Hepatocyte (in vitro differentiated cells): Measurements from ENCODE around the gene PTPRM.

Experiments used
- CTCF ChIP-seq: fragments of 200-600 bp; sonication (generic); IDR thresholded peaks from 2 replicates; pipeline ENCODE4 v1.5.1; 2016; ENCODE audit warnings: antibody characterized with exemption, mild to moderate bottlenecking; ENCODE audit not compliant: poor library complexity
- EZH2 ChIP-seq: fragments of 200-600 bp; sonication (generic); IDR thresholded peaks from 2 replicates; pipeline ENCODE4 v1.6.1; 2016; ENCODE audit warnings: antibody characterized with exemption, mild to moderate bottlenecking, borderline replicate concordance

DNA sequence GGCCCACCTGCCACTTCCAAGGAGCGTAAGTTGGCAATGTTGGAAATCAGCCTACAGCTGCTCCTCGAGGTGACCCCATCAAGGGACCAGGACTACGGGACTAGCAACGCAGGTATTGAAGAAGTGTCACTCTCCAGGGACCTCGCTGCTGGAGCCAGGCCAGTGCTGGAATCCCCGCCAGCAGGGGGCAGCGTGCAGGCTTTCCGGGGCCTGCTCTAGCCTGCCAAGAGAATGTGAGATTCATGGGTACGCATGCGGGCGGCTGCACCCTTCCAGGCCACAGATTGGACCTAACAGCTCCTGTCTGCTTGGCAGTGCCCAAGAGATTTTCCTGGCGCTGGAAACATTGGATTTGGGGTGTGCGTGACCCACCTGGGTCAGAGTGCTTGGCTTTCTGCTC is 859.3 kb downstream of the PTPRM start:
- TF ChIP-seq CTCF (no peak), EZH2 (no peak)
